SW 1271 (cell line): ENCODE results near the gene TEAD4.

ENCODE experiments used
- DNase-seq, 2 experiments: peaks; one replicate each; lab custom pipeline; 2025; lab: John Stamatoyannopoulos, UW

The TEAD4 gene

GRCh38 chr12:2959192-2959504 is at the start of gene TEAD4:
Gene TEAD4, plus strand, starts transcription at chr12:2959397.
- peak; percentile 52 to 72 for DNase-seq

DNA sequence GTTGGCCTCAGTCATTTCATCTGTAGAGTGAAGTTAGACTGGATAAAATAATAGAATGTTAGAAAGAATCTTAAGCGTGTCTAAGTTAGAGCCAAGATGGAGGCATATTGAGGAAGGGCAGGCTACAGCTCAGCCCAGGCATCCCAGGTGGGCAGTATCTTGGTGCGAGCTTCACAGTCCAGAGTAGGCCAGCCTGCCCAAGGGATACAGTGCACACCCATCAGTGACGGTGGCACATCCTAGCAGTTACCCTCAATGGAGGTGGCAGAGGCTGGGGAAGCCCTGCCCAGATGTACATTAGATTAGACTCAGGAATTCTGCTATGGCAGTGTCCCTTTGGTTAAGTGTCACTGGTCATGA is 47.0 kb upstream of the TEAD4 start:
- no peak for DNase-seq

DNA sequence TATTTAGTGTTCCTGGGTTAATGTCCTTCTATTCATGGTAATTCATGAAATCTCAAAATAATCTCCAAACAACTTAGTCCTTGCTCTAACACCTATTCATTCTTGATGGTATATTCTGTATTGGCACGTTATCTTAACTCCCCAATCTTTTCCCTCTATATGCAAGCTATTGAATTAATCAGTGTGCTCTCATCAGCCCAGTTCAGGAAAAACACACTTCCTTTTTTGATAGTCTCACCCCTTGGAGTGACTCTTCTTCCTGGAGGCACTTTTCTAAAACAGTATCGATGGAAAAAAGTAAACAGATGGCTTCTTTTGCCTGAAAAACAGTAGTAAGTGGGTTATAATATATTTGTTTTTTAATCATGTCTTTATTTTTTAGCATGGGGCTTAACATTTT is 39.9 kb upstream of the TEAD4 start:
- no peak for DNase-seq

DNA sequence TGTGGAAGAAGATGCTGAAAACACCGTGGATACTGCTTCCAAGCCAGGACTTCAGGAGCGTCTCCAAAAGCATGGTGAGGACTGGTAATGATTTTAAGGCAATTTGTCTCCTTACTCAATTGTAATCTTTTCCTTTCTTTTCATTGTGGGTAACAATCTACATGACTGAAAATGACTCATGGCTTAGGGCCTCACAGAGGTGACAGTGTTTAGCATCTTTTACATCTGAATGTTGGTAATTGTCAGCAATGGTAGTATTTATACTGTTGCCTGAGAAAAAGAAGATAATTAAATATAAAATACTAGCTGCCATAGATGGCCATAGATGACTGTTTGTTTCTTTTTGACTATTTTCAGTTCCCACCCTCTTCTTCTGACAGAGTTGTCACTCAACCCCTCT is 36.9 kb upstream of the TEAD4 start:
- no peak for DNase-seq

- DNase-seq, result no peak
Observed at GRCh38 chr12:2923057-2923456, 36.1 kb upstream of the TEAD4 start.

DNA sequence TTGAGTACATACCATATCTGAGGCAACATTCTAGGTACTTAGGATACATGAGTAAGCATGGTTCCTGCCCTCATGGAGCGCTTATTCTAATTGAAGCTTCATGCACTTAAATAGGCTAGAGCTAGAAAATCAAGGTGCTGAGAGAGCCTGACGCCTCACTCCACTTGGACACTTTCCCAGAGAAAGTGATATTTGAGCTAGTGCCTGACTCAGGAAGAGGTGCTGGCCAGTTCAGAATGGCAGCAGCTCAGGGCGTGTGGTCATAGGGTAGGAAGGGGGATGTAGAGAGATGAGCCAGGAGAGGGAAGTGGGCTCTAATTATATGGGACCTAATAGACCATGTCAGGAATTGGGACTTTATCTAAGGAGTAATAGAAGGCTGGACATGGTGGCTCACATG is 35.2 kb upstream of the TEAD4 start:
- DNase-seq, result no peak

DNA sequence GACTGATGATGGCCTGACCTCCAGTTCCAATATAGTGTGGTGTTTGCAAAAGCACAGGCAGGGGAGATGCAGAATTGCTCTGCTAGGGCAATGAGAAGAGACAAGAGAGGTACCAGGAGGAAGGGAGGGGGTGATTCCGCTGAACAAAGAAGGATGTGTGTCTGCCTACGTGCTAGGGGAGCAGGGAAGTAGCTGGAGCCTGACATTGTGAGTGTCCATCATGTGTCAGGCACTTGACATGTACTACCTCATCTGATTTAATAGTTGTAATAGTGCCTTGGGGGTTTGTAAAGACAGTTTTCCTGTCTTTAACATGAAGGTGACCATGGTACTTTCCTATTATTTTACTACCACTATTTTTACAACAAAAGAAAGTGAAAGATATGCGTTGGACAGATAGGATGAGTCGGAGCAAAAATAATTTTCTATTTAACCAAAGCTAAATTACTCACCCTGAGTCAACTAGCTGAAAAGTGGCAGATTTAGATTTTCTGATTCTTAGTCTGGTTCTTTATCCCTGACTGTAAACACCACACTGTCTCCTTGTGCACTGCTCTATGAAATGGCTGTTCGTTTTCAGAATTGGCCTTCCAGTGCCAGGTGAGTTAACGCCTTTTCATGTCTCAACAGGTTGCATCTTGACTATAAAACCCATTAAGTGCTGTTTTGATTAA is 33.7 kb upstream of the TEAD4 start:
- DNase-seq, result no peak

GRCh38 chr12:2930865-2931264 is 28.3 kb upstream of the TEAD4 start:
- no peak for DNase-seq

DNA sequence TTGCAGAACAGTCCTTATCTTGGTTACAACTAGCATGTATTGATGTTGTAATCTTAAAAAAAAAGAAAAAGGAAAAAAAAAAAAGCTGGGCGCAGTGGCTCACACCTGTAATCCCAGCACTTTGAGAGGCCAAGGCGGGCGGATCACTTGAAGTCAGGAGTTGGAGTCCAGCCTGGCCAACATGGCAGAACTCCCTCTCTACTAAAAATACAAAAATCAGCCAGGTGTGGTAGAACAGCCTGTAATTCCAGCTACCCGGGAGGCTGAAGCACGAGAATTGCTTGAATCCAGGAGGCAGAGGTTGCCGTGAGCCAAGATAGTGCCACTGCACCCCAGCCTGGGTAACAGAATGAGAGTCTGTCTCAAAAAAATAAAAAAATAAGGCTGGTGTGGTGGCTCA is 25.6 kb upstream of the TEAD4 start:
- DNase-seq, result no peak

DNA sequence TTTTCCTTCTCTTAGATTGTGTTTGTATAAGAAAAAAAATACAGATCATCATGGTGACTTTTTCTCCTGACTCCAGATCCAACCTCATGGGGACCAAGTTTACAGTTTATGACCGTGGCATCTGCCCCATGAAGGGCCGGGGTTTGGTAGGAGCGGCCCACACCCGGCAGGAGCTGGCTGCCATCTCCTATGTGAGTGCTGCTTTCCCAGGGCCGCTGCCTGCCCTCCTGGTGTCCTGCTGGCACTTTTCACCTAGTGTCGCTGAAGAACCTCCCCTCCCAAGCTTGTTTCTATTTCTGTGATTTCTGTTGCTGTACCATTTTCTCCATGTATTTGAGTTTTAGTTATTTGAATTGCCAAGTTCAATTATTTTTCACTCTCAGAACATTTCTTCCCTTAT is 24.8 kb upstream of the TEAD4 start:
- no peak for DNase-seq

DNA sequence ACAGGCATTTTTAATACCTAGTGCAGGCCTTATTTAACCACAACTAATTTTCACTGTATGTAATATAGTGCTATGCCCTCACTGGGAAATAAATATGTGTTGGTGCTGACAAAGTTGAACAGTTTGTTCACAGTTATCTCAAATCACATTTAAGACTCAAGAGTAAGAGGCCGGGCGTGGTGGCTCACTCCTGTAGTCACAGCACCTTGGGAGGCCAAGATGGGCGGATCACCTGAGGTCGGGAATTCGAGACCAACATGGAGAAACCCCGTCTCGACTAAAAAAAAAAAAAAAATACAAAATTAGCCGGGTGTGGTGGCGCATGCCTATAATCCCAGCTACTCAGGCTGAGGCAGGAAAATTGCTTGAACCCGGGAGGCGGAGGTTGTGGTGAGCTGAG is 22.9 kb upstream of the TEAD4 start:
- DNase-seq, result no peak

DNA sequence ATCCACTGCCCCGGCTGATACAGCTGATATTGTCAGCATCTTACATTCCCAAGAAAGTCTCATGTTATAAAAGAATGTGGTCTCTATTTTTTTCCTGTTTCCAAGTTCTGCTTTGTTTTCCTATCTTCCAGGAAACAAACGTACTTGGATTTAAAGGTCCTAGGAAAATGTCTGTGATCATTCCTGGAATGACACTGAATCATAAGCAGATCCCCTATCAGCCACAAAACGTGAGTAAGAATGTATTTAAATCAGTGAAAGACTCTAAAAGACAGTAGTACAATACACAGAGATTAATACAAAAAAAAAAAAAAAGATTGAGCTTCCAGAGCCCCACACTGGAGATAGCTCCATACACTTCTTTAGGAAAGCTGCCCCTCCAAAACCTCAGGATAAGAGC is 21.7 kb upstream of the TEAD4 start:
- DNase-seq, result no peak

GRCh38 chr12:2939191-2939590 is 20.0 kb upstream of the TEAD4 start:
- DNase-seq, result no peak

DNA sequence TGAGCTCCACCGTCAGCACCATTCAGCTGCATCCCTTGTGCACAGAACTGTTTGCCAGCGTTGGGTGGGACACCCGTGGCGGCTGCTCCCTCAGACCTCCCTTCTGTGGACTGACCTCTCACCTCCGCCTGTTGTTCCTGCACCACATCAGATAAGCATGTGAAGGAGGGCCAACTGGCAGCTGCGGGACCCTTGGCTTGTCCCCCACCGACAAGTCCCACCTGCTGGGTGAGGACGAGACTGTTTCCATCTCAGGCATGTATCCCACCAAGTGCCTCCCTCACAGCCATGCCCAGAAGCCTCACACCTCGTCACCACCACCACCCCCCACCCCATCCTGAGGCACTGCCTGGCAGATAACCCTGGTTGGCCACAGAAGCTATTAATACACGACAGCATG is 18.6 kb upstream of the TEAD4 start:
- DNase-seq, result no peak

DNA sequence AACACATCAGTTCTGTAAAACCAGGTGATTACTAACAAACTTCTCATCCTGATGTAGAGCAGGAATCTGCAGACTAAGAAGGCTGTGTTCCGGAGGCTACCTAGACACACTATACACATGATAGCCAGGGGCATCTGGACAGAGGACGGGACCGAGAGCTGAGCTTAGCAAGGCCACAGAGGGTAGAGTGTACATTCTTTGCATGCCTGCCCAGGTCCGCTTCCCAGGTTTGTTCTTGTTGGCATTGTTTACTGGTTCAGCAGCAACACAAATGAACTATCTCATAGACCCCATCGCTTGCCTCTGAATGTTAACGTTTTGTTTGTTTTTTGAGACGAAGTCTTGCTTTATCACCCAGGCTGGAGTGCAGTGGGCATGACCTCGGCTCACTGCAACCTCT is 17.7 kb upstream of the TEAD4 start:
- no peak for DNase-seq

DNA sequence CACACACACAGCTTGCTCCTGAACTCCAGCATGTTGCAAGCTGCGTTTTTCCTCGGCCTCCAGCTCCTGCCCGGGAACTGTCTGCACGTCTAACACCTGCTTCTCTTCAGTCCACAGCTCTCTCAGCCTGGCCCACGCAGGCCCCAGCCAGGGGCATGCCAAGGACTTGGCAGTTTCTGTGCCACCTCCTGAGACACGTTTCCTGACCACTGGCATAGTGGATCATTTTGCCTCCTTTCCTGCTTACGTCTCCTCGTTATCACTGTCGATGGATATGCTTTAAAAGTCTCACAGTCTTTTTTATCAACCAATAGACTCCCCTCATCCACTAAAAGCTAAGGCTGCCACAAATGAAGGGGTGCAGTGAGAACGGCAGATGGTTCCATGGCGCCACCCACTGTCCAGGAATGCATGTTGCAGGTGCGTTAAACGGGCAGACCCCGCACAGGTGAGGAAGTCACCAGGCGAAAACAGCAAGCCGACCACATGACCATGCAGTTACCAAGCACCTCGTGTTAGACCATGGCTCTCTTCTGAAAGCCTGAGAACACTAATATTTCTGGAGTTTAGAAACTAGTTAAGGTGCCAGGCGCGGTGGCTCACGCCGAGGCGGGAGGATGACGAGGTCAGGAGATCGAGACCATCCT is 14.7 kb upstream of the TEAD4 start:
- peak in 1 of 2 experiments; percentile 26 for DNase-seq

- DNase-seq, result no peak
Observed at GRCh38 chr12:2949411-2949810, 9.8 kb upstream of the TEAD4 start.

GRCh38 chr12:2955888-2956287 is 3.3 kb upstream of the TEAD4 start:
- DNase-seq, result no peak

DNA sequence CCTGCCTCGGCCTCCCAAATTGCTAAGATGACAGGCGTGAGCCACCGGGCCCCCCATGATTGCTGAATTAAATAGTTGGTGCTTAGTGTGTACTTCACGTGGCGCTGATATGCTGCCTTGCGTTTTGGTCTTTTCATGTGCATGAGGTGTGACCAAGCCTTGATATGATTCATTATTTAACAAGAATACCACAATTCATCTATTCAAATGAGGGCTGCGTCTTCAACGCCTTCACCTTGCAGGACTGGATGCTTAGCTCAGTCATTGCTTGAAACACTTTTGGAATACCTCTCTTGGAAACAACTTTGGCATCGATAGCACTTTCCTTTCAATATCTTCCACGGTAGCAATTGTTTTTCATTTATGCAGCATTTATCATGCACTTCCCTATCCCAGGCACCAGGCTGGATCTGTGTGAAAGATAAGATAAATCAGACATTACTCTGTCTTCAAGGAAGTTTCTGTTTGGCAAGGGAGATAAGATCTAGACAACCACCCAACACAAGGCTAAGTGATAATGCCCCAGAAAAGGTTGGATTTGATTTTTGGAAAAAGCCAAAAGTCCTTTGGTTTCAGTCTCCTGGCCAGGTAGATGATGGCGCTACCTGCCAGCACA is 1.3 kb upstream of the TEAD4 start:
- DNase-seq, result no peak

GRCh38 chr12:2958432-2959191 is 585 bp upstream of the TEAD4 start:
- DNase-seq, result peak; percentile 83 to 86

GRCh38 chr12:2959505-2960389 is 550 bp downstream of the TEAD4 start:
- DNase-seq, result peak in 1 of 2 experiments; percentile 54

DNA sequence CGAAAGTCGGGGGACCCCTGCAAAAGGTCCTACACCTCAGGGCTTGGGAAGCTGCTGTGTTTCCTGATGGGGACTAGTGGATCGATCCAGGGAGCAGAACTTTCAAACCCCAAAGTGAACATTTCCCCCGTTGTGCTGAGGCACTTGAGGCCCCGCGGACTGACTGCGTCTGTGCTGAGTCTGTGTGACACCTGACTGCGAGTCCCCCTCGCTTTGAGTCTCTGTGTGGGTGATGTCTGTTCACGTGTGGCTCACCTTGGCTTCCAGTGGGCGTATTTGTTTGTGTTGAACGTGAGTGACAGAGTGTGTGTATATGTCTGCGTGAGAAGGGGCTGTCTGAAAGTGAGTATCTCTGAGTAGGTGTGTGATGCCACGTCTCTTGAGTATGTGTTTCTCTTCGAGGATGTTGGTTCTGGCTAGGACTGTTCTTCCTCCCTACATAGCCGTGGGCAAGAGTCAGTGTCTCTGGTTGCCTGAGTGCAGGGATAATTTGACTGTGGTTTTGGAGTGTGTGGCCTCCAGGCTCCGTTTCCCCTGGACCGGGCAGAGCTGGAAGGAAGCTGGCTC is 1.3 kb downstream of the TEAD4 start:
- peak in 1 of 2 experiments; percentile 54 for DNase-seq
